GM23338 (cell line): ENCODE data around the gene CARNS1. TPM values are rescaled to one million over a fixed set of nuclear protein-coding genes. Genes with fewer than 3 reads are reported as not detected.

Experiments
- ATAC-seq: fragments of 200-7000 bp; cut with Tn5 transposase; 3 replicates; pipeline ENCODE4 v1.9.1; 2020
- DNase-seq: peaks from one replicate; pipeline ENCODE4 v3.0.0-alpha.2; 2015; ENCODE audit warnings: low spot score
- H2AFZ ChIP-seq: fragments of 200-600 bp; sonication (generic); 2 replicates; pipeline ENCODE4 v1.8.0; 2016; ENCODE audit warnings: antibody characterized with exemption, mild to moderate bottlenecking, moderate library complexity
- H3F3A ChIP-seq: fragments of 200-600 bp; sonication (generic); replicated peaks from 2 replicates; pipeline ENCODE4 v1.8.0; 2017; ENCODE audit warnings: antibody characterized with exemption, mixed run types, low read depth
- H3K27ac ChIP-seq: fragments of 200-600 bp; sonication (generic); 2 replicates; pipeline ENCODE4 v1.6.1; 2016; ENCODE audit warnings: low read depth
- H3K27me3 ChIP-seq: fragments of 200-600 bp; sonication (generic); 2 replicates; pipeline ENCODE4 v1.8.0; 2016; ENCODE audit warnings: mild to moderate bottlenecking, mixed run types, moderate library complexity; ENCODE audit not compliant: insufficient read depth
- H3K36me3 ChIP-seq: fragments of 200-600 bp; sonication (generic); 2 replicates; pipeline ENCODE4 v1.8.0; 2016; ENCODE audit warnings: mild to moderate bottlenecking; ENCODE audit not compliant: insufficient read depth
- H3K4me1 ChIP-seq: fragments of 200-600 bp; sonication (generic); 2 replicates; pipeline ENCODE4 v1.8.0; 2016; ENCODE audit warnings: mild to moderate bottlenecking, moderate library complexity; ENCODE audit not compliant: insufficient read depth
- H3K4me2 ChIP-seq: fragments of 200-600 bp; sonication (generic); 2 replicates; pipeline ENCODE4 v1.7.1; 2017; ENCODE audit warnings: mixed run types
- H3K4me3 ChIP-seq: fragments of 200-600 bp; sonication (generic); 2 replicates; pipeline ENCODE4 v1.6.1; 2016; ENCODE audit warnings: mixed run types
- H3K79me2 ChIP-seq: fragments of 200-600 bp; sonication (generic); replicated peaks from 2 replicates; pipeline ENCODE4 v1.8.0; 2017; ENCODE audit warnings: mild to moderate bottlenecking; ENCODE audit not compliant: insufficient read depth
- H3K9me2 ChIP-seq: fragments of 200-600 bp; sonication (generic); 2 replicates; pipeline ENCODE4 v1.8.0; 2017; ENCODE audit not compliant: insufficient read depth
- H4K20me1 ChIP-seq: fragments of 200-600 bp; sonication (generic); replicated peaks from 2 replicates; pipeline ENCODE4 v1.8.0; 2017; ENCODE audit warnings: mild to moderate bottlenecking; ENCODE audit not compliant: insufficient read depth
- H3K27ac Mint-ChIP-seq: 2 replicates; pipeline ENCODE4 v1.8.0; 2020; ENCODE audit warnings: inconsistent platforms, mild to moderate bottlenecking, moderate library complexity, mixed read lengths
- H3K27me3 Mint-ChIP-seq: 3 replicates; pipeline ENCODE4 v1.8.0; 2022; ENCODE audit warnings: low read depth, mild to moderate bottlenecking, moderate library complexity, mixed read lengths, inconsistent platforms; ENCODE audit not compliant: insufficient read depth, poor library complexity
- H3K36me3 Mint-ChIP-seq: 3 replicates; pipeline ENCODE4 v1.8.0; 2021; ENCODE audit warnings: low read depth, mild to moderate bottlenecking, inconsistent platforms, moderate library complexity, mixed read lengths
- H3K4me1 Mint-ChIP-seq: 3 replicates; pipeline ENCODE4 v1.8.0; 2020; ENCODE audit warnings: mild to moderate bottlenecking, inconsistent platforms, mixed read lengths
- H3K4me3 Mint-ChIP-seq: 3 replicates; pipeline ENCODE4 v1.8.0; 2021; ENCODE audit warnings: moderate library complexity, mild to moderate bottlenecking, inconsistent platforms, mixed read lengths
- H3K9me3 Mint-ChIP-seq: 3 replicates; pipeline ENCODE4 v1.8.0; 2020; ENCODE audit warnings: moderate library complexity, mild to moderate bottlenecking, inconsistent platforms, mixed read lengths
- CREB1 ChIP-seq: fragments of 250-450 bp; sonication (Bioruptor Pico); IDR thresholded peaks from 2 replicates; pipeline ENCODE4 v1.5.0; 2020; ENCODE audit warnings: low read depth, mild to moderate bottlenecking, moderate library complexity
- CTCF ChIP-seq, 2 experiments: fragments of 200-600 bp in 1 of 2; sonication (generic) in 1 of 2; conservative IDR thresholded peaks; 2 replicates each; pipeline versions ENCODE4 v1.5.1 to v1.6.1; 2016 to 2017; ENCODE audit warnings: antibody characterized with exemption in 2 of 2, low read depth in 2 of 2, mild to moderate bottlenecking in 2 of 2, moderate library complexity in 1 of 2
- ETS1 ChIP-seq: IDR thresholded peaks from 2 replicates; pipeline ENCODE4 v1.6.1; 2016; ENCODE audit warnings: antibody characterized with exemption
- EZH2 ChIP-seq: fragments of 200-600 bp; sonication (generic); IDR thresholded peaks from one replicate; pipeline ENCODE4 v1.8.0; 2017; ENCODE audit warnings: antibody characterized with exemption, mild to moderate bottlenecking, low read depth; ENCODE audit not compliant: unreplicated experiment
- EZH2phosphoT487 ChIP-seq: fragments of 200-600 bp; sonication (generic); IDR thresholded peaks from one replicate; pipeline ENCODE4 v1.8.1; 2018; ENCODE audit warnings: antibody characterized with exemption; ENCODE audit not compliant: unreplicated experiment
- JUNB ChIP-seq: IDR thresholded peaks from one replicate; pipeline ENCODE4 v1.6.1; 2016; ENCODE audit warnings: antibody characterized with exemption; ENCODE audit not compliant: unreplicated experiment
- NANOG ChIP-seq: IDR thresholded peaks from 2 replicates; pipeline ENCODE4 v1.6.1; 2016; ENCODE audit warnings: antibody characterized with exemption, borderline replicate concordance
- POLR2AphosphoS5 ChIP-seq: IDR thresholded peaks from 2 replicates; pipeline ENCODE4 v1.6.1; 2016; ENCODE audit warnings: antibody characterized with exemption, low read depth
- REST ChIP-seq: IDR thresholded peaks from one replicate; pipeline ENCODE4 v1.6.1; 2018; ENCODE audit warnings: antibody characterized with exemption; ENCODE audit not compliant: unreplicated experiment
- STAT1 ChIP-seq: IDR thresholded peaks from one replicate; pipeline ENCODE4 v1.6.1; 2016; ENCODE audit warnings: antibody characterized with exemption; ENCODE audit not compliant: unreplicated experiment
- ZNF114 ChIP-seq: fragments of 250-450 bp; sonication (Bioruptor Pico); IDR thresholded peaks from 2 replicates; pipeline ENCODE4 v1.5.0; 2020; ENCODE audit warnings: mild to moderate bottlenecking, moderate library complexity
- ZNF331 ChIP-seq: fragments of 250-450 bp; sonication (Bioruptor Pico); IDR thresholded peaks from 2 replicates; pipeline ENCODE4 v1.5.0; 2020; ENCODE audit warnings: low read depth, mild to moderate bottlenecking, moderate library complexity
- polyA plus RNA-seq: library from polyadenylated mRNA; unstranded; fragments of >200 nt; fragmentation: Nextera tagmentation; extraction: Ambion mirVana; gene quantifications from 2 replicates; pipeline ENCODE4 v1.2.1, GENCODE V29; 2016
- total RNA-seq: library from RNA; depleted of rRNA; stranded (reverse); fragments of >200 nt; shearing (Covaris generic); gene quantifications from 2 replicates; pipeline ENCODE4 v1.2.3, GENCODE V29; 2014
- TF ChIP-seq, protein P1 (sequence below): fragments of 250-450 bp; sonication (Bioruptor Pico); IDR thresholded peaks from 2 replicates; pipeline ENCODE4 v1.5.0; 2020; ENCODE audit warnings: mild to moderate bottlenecking, moderate library complexity

Gene CARNS1
- total and polyA plus RNA-seq, 2 experiments from 2014 or later: 0.52 to 0.76 TPM

DNA sequence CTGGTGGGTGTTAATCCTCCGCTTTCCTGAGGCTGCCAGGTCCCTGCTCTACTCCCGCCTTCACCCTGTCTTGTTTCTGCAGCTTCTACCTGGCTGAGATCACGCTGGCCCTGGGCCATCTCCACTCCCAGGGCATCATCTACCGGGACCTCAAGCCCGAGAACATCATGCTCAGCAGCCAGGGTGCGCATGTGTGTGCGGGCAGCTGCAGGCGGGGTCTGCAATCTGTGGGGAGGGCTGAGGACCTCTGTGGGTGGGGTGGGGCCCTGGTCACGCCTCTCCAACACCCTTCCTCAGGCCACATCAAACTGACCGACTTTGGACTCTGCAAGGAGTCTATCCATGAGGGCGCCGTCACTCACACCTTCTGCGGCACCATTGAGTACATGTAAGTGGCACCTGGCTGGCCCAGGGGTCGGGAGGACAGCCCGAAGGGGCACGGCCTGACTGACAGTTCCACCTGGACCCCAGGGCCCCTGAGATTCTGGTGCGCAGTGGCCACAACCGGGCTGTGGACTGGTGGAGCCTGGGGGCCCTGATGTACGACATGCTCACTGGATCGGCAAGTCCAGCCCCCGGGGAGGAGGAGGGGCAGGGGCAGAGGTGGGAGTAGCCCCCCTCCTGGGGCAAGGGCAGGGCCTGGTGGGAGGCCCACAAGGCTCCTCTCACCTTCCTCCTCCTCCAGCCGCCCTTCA lies 17.3 kb downstream of the CARNS1 start:
- DNase-seq: no peak
- 0 out of 2 replicates have a peak, but pooled peaks cover 1% of the 10 kb centered on the region for H3K36me3 ChIP-seq
- Mint-ChIP-seq H3K27me3 (peaks cover 11% of the 10 kb centered on the region), H3K9me3 (no peaks in the 10 kb centered on the region; the same call in 2 of the 3 replicates), H3K27ac (no peak overlapping the region), H3K36me3 (peaks cover 22% of the 10 kb centered on the region), H3K4me1 (peaks cover 15% of the 10 kb centered on the region), H3K4me3 (no peak overlapping the region)
- no peak overlapping the region for H3K27ac ChIP-seq
- no peak overlapping the region for H2AFZ ChIP-seq
- H3K27me3 ChIP-seq: no peaks in the 10 kb centered on the region
- no peaks in the 10 kb centered on the region for H4K20me1 ChIP-seq
- TF ChIP-seq JUNB (no peak), REST (no peak), ZNF114 (no peak), STAT1 (no peak), CREB1 (CRISPR knock-in tag) (no peak), CTCF (conservative IDR thresholded peaks at IDR 0.05; ENCODE audit: low read depth in 2 of 2) (no peak), EZH2 (no peak), NANOG (no peak), POLR2AphosphoS5 (no peak), ZNF331 (CRISPR knock-in tag) (no peak), ETS1 (no peak), EZH2phosphoT487 (no peak)
- TF ChIP-seq, protein P1, sequence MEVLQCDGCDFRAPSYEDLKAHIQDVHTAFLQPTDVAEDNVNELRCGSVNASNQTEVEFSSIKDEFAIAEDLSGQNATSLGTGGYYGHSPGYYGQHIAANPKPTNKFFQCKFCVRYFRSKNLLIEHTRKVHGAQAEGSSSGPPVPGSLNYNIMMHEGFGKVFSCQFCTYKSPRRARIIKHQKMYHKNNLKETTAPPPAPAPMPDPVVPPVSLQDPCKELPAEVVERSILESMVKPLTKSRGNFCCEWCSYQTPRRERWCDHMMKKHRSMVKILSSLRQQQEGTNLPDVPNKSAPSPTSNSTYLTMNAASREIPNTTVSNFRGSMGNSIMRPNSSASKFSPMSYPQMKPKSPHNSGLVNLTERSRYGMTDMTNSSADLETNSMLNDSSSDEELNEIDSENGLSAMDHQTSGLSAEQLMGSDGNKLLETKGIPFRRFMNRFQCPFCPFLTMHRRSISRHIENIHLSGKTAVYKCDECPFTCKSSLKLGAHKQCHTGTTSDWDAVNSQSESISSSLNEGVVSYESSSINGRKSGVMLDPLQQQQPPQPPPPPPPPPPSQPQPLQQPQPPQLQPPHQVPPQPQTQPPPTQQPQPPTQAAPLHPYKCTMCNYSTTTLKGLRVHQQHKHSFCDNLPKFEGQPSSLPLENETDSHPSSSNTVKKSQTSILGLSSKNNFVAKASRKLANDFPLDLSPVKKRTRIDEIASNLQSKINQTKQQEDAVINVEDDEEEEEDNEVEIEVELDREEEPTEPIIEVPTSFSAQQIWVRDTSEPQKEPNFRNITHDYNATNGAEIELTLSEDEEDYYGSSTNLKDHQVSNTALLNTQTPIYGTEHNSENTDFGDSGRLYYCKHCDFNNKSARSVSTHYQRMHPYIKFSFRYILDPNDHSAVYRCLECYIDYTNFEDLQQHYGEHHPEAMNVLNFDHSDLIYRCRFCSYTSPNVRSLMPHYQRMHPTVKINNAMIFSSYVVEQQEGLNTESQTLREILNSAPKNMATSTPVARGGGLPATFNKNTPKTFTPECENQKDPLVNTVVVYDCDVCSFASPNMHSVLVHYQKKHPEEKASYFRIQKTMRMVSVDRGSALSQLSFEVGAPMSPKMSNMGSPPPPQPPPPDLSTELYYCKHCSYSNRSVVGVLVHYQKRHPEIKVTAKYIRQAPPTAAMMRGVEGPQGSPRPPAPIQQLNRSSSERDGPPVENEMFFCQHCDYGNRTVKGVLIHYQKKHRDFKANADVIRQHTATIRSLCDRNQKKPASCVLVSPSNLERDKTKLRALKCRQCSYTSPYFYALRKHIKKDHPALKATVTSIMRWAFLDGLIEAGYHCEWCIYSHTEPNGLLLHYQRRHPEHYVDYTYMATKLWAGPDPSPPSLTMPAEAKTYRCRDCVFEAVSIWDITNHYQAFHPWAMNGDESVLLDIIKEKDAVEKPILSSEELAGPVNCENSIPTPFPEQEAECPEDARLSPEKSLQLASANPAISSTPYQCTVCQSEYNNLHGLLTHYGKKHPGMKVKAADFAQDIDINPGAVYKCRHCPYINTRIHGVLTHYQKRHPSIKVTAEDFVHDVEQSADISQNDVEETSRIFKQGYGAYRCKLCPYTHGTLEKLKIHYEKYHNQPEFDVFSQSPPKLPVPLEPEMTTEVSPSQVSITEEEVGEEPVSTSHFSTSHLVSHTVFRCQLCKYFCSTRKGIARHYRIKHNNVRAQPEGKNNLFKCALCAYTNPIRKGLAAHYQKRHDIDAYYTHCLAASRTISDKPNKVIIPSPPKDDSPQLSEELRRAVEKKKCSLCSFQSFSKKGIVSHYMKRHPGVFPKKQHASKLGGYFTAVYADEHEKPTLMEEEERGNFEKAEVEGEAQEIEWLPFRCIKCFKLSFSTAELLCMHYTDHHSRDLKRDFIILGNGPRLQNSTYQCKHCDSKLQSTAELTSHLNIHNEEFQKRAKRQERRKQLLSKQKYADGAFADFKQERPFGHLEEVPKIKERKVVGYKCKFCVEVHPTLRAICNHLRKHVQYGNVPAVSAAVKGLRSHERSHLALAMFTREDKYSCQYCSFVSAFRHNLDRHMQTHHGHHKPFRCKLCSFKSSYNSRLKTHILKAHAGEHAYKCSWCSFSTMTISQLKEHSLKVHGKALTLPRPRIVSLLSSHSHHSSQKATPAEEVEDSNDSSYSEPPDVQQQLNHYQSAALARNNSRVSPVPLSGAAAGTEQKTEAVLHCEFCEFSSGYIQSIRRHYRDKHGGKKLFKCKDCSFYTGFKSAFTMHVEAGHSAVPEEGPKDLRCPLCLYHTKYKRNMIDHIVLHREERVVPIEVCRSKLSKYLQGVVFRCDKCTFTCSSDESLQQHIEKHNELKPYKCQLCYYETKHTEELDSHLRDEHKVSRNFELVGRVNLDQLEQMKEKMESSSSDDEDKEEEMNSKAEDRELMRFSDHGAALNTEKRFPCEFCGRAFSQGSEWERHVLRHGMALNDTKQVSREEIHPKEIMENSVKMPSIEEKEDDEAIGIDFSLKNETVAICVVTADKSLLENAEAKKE (CRISPR knock-in tag): no peak
- H3K4me2 ChIP-seq: no peak overlapping the region
- no peaks in the 10 kb centered on the region for H3K9me2 ChIP-seq
- no peak for ATAC-seq
- peaks cover 6% of the 10 kb centered on the region; the same call in 1 of the 2 replicates for H3F3A ChIP-seq
- H3K4me1 ChIP-seq: peaks cover 12% of the 10 kb centered on the region
- H3K79me2 ChIP-seq: peaks cover 11% of the 10 kb centered on the region
- no peak overlapping the region for H3K4me3 ChIP-seq
